ENCODE data around the gene TRIM50. TPM values are rescaled to one million over a fixed set of nuclear protein-coding genes. Genes with fewer than 3 reads are reported as not detected.
"Not testable (repeated sequence)": the region's sequence is repeated elsewhere in the genome, so short reads cannot be mapped to it uniquely, and the experiment has no call there.

TRIM50 gene
- total RNA-seq: under 1 TPM; 0.14 to 0.17 TPM
- polyA plus RNA-seq: 1 to 10 TPM in 1 of 2 donors, under 1 TPM in 1; 0.14 to 1.4 TPM

GRCh38 chr7:73327922-73328321 lies at the start of gene TRIM50, which contains the start of gene FKBP6:
TRIM50 (minus strand) TSS chr7:73328082; CDS start chr7:73324787, 3,295 bp downstream.
FKBP6 (plus strand) TSS chr7:73328161; CDS start chr7:73328429, 268 bp downstream.
- H3K36me3 ChIP-seq (ENCODE audit: control insufficient read depth in 4 of 4, insufficient read depth in 3 of 4, low read depth in 1 of 4, low read length in 3 of 4): not testable (repeated sequence)

GRCh38 chr7:73376671-73377412 lies 49.0 kb upstream of the TRIM50 start:
- WGBS: 85% methylated on average over 20 of the region's 20 CpGs
- Histone ChIP-seq H3K27ac (ENCODE audit: low read depth in 1 of 2, low read length in 2 of 2) (no peak overlapping the region), H3K27me3 (ENCODE audit: control insufficient read depth in 4 of 4, insufficient read depth in 4 of 4, low read length in 3 of 4) (peaks cover 0 to 2% (median 0%) of the 10 kb centered on the region in 4 donors), H3K9me3 (ENCODE audit: control insufficient read depth in 4 of 4, low read length in 3 of 4) (no peaks in the 10 kb centered on the region), H3K4me3 (ENCODE audit: low read depth in 1 of 3, low read length in 3 of 3) (no peak overlapping the region), H3K4me1 (ENCODE audit: control insufficient read depth in 4 of 4, insufficient read depth in 4 of 4, low read length in 3 of 4) (peaks cover 0 to 3% (median 0%) of the 10 kb centered on the region in 4 donors), H3K9ac (ENCODE audit: low read depth in 1 of 2, low read length in 2 of 2) (no peak overlapping the region), H3K36me3 (ENCODE audit: control insufficient read depth in 4 of 4, insufficient read depth in 3 of 4, low read depth in 1 of 4, low read length in 3 of 4) (no peaks in the 10 kb centered on the region)
- no peak for TF ChIP-seq TAF1 (conservative IDR thresholded peaks at IDR 0.05)
- no peak for TF ChIP-seq JUND (IDR thresholded peaks at IDR 0.05)
- TF ChIP-seq MAX (IDR thresholded peaks at IDR 0.05): no peak
- no peak for TF ChIP-seq ZBTB33 (IDR thresholded peaks at IDR 0.05)
- no peak for TF ChIP-seq ATF3 (IDR thresholded peaks at IDR 0.05)
- TF ChIP-seq RXRA (IDR thresholded peaks at IDR 0.05): no peak
- no peak for TF ChIP-seq CTCF (IDR thresholded peaks at IDR 0.05; ENCODE audit: low read depth, low read length, missing input control)
- DNase-seq (ENCODE audit: low spot score): no peak

More at GRCh38 chr7:73327922-73328321, at the start of gene TRIM50, which contains the start of gene FKBP6:
- H3K9ac ChIP-seq (ENCODE audit: low read depth in 1 of 2, low read length in 2 of 2); H3K4me3 ChIP-seq (ENCODE audit: low read depth in 1 of 3, low read length in 3 of 3); H3K4me1 ChIP-seq (ENCODE audit: control insufficient read depth in 4 of 4, insufficient read depth in 4 of 4, low read length in 3 of 4); H3K9me3 ChIP-seq (ENCODE audit: control insufficient read depth in 4 of 4, low read length in 3 of 4); DNase-seq (ENCODE audit: low spot score); H3K27ac ChIP-seq (ENCODE audit: low read depth in 1 of 2, low read length in 2 of 2); H3K27me3 ChIP-seq (ENCODE audit: control insufficient read depth in 4 of 4, insufficient read depth in 4 of 4, low read length in 3 of 4): not testable (repeated sequence)
- WGBS: 96% methylated on average over 43 of the region's 43 CpGs

GRCh38 chr7:73376262-73376661 lies 48.4 kb upstream of the TRIM50 start:
- 77% methylated on average over 4 of the region's 4 CpGs for WGBS
- DNase-seq (ENCODE audit: low spot score): not testable (repeated sequence)

More at GRCh38 chr7:73376262-73376661, 48.4 kb upstream of the TRIM50 start:
- not testable (repeated sequence) for H3K9me3 ChIP-seq (ENCODE audit: control insufficient read depth in 4 of 4, low read length in 3 of 4); H3K9ac ChIP-seq (ENCODE audit: low read depth in 1 of 2, low read length in 2 of 2); H3K27ac ChIP-seq (ENCODE audit: low read depth in 1 of 2, low read length in 2 of 2); H3K4me1 ChIP-seq (ENCODE audit: control insufficient read depth in 4 of 4, insufficient read depth in 4 of 4, low read length in 3 of 4); H3K27me3 ChIP-seq (ENCODE audit: control insufficient read depth in 4 of 4, insufficient read depth in 4 of 4, low read length in 3 of 4); H3K36me3 ChIP-seq (ENCODE audit: control insufficient read depth in 4 of 4, insufficient read depth in 3 of 4, low read depth in 1 of 4, low read length in 3 of 4); H3K4me3 ChIP-seq (ENCODE audit: low read depth in 1 of 3, low read length in 3 of 3)

Data from liver (tissue), 9 donors.